Measurements from ENCODE around the gene PRKCQ.

DNA sequence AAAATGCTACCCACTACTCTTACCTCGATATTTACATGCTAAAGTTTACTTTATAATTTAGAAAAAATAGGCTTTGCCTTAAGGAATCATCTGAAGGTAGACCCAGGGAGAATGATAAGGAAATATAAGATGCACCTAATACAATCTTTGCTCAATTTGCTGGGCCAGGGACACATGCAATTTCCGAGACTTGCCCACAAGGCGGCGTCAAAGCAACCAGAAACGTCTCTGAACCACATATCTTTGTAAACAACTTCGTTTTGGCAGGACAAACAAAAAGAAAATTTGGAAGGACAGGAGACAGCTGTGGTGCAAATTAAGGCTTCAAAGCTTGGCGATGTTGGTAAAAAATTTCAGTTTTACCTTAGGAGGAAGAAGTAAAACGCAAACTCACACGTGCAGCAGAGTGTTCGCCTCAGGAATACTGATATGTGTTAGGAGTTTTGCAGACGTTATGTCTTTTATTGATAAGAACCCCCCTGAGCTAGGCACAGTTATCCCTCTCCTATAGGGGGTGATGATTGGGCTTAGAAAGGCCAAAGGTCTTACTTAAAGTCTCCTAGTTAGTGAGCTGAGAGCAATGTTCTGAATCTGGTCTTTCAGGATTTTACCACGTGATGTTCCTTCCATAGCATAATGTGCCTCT, 134.3 kb downstream of the PRKCQ start:
- TF ChIP-seq POLR2A (IDR thresholded peaks at IDR 0.05) (no peak), EP300 (IDR thresholded peaks at IDR 0.05) (no peak)
- TF ChIP-seq, protein P1, sequence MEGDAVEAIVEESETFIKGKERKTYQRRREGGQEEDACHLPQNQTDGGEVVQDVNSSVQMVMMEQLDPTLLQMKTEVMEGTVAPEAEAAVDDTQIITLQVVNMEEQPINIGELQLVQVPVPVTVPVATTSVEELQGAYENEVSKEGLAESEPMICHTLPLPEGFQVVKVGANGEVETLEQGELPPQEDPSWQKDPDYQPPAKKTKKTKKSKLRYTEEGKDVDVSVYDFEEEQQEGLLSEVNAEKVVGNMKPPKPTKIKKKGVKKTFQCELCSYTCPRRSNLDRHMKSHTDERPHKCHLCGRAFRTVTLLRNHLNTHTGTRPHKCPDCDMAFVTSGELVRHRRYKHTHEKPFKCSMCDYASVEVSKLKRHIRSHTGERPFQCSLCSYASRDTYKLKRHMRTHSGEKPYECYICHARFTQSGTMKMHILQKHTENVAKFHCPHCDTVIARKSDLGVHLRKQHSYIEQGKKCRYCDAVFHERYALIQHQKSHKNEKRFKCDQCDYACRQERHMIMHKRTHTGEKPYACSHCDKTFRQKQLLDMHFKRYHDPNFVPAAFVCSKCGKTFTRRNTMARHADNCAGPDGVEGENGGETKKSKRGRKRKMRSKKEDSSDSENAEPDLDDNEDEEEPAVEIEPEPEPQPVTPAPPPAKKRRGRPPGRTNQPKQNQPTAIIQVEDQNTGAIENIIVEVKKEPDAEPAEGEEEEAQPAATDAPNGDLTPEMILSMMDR (IDR thresholded peaks at IDR 0.05) = peak; percentile 21 to 32 (median 26)

All from tibial nerve (tissue), 4 donors.